Measurements from ENCODE around the gene GPR157.

Gene GPR157

GRCh38 chr1:9150582-9151327, 21.9 kb upstream of the GPR157 start:
- TF ChIP-seq MYC (IDR thresholded peaks at IDR 0.05; ENCODE audit: low read depth, low read length) (no peak), CTCF (IDR thresholded peaks at IDR 0.05; ENCODE audit: low read depth, low read length) (no peak), POLR2A (IDR thresholded peaks at IDR 0.05; ENCODE audit: extremely low read depth, insufficient read length) (no peak), MAX (IDR thresholded peaks at IDR 0.05; ENCODE audit: low read depth, low read length) (no peak)
- DNase-seq (ENCODE audit: low read depth): no peak

GRCh38 chr1:9149837-9150581, 21.1 kb upstream of the GPR157 start:
- no peak for TF ChIP-seq POLR2A (IDR thresholded peaks at IDR 0.05; ENCODE audit: extremely low read depth, insufficient read length)
- TF ChIP-seq MYC (IDR thresholded peaks at IDR 0.05; ENCODE audit: low read depth, low read length): no peak
- TF ChIP-seq MAX (IDR thresholded peaks at IDR 0.05; ENCODE audit: low read depth, low read length): no peak
- no peak for TF ChIP-seq CTCF (IDR thresholded peaks at IDR 0.05; ENCODE audit: low read depth, low read length)
- peak; percentile 25 for DNase-seq (ENCODE audit: low read depth)
- H3K4me3 ChIP-seq (ENCODE audit: low read depth, low read length): no peak overlapping the region

More at GRCh38 chr1:9150582-9151327, 21.9 kb upstream of the GPR157 start:
- no peak overlapping the region for H3K4me3 ChIP-seq (ENCODE audit: low read depth, low read length)

- no peak overlapping the region for H3K4me3 ChIP-seq (ENCODE audit: low read depth, low read length)
- TF ChIP-seq MAX (IDR thresholded peaks at IDR 0.05; ENCODE audit: low read depth, low read length) (no peak), POLR2A (IDR thresholded peaks at IDR 0.05; ENCODE audit: extremely low read depth, insufficient read length) (no peak), CTCF (IDR thresholded peaks at IDR 0.05; ENCODE audit: low read depth, low read length) (no peak), MYC (IDR thresholded peaks at IDR 0.05; ENCODE audit: low read depth, low read length) (no peak)
- no peak for DNase-seq (ENCODE audit: low read depth)
These were observed 20.2 kb upstream of the GPR157 start for GRCh38 chr1:9149151-9149550.

- no peak overlapping the region for H3K4me3 ChIP-seq (ENCODE audit: low read depth, low read length)
- TF ChIP-seq POLR2A (IDR thresholded peaks at IDR 0.05; ENCODE audit: extremely low read depth, insufficient read length) (no peak), MYC (IDR thresholded peaks at IDR 0.05; ENCODE audit: low read depth, low read length) (no peak), CTCF (IDR thresholded peaks at IDR 0.05; ENCODE audit: low read depth, low read length) (no peak), MAX (IDR thresholded peaks at IDR 0.05; ENCODE audit: low read depth, low read length) (no peak)
- DNase-seq (ENCODE audit: low read depth): no peak
These were observed 17.3 kb upstream of the GPR157 start for GRCh38 chr1:9146156-9146555.

- TF ChIP-seq MAX (IDR thresholded peaks at IDR 0.05; ENCODE audit: low read depth, low read length): no peak
- no peak for TF ChIP-seq POLR2A (IDR thresholded peaks at IDR 0.05; ENCODE audit: extremely low read depth, insufficient read length)
- TF ChIP-seq MYC (IDR thresholded peaks at IDR 0.05; ENCODE audit: low read depth, low read length): no peak
- no peak for TF ChIP-seq CTCF (IDR thresholded peaks at IDR 0.05; ENCODE audit: low read depth, low read length)
- H3K4me3 ChIP-seq (ENCODE audit: low read depth, low read length): no peak overlapping the region
- DNase-seq (ENCODE audit: low read depth): no peak
These were observed 16.8 kb upstream of the GPR157 start for GRCh38 chr1:9145714-9146113.
